A549 treated with CpdA at 1 μM for 4 hours (cell line): Measurements from ENCODE around the gene MRPS15. TPM values are rescaled to one million over a fixed set of nuclear protein-coding genes. Genes with fewer than 3 reads are reported as not detected.

Experiments
- total RNA-seq: library from RNA; stranded (reverse); fragments of 200-300 nt; extraction: Qiagen RNA extraction; gene quantifications from 5 replicates; pipeline ENCODE4 v1.2.3, GENCODE V29; 2022; ENCODE audit warnings: low read depth

The MRPS15 gene
- total RNA-seq, result 72.8 to 87.6 TPM (median 84.6 TPM) in 5 replicates

DNA sequence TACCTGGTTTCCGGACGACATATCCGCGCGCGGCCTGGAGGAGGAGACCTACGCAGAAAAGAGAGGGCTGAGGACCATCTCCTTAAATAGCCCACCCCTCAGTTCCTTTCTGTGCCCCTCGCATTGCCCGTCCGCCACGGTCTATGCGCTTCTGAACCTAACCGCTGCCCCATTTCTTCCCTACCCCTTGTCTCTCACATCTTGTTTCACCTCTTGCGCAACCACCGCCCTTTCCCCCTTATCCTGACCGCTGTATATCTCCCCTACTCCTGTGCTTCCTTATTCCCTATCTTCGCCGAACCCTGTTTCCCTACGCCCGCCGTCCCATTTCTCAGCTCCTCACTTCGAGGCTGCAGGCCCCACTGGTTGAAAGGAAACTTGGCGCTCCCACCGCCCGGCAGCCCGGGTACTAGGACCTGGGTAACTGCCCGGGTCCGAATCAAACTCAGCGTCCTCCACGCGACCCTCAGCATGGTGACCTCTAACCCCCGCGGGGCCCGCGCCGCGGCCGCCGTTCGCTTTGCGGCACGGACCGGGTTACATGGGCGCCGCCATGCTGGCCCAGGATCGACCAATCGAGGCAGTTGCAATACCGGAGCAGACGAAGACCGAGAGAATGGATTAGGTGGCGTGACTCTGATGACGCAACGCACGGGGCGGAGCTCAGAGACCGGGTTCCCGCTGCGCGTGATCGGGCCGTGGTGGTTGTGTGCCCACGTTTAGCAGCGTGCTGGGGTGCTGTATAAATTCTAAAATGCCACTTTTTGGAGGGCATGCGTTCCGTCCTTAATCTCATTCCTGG is at the start of gene MRPS15:
MRPS15 (minus strand) TSS at position 582 of the 802 bp plus-strand sequence; CDS start at position 473, 109 bp downstream.

DNA sequence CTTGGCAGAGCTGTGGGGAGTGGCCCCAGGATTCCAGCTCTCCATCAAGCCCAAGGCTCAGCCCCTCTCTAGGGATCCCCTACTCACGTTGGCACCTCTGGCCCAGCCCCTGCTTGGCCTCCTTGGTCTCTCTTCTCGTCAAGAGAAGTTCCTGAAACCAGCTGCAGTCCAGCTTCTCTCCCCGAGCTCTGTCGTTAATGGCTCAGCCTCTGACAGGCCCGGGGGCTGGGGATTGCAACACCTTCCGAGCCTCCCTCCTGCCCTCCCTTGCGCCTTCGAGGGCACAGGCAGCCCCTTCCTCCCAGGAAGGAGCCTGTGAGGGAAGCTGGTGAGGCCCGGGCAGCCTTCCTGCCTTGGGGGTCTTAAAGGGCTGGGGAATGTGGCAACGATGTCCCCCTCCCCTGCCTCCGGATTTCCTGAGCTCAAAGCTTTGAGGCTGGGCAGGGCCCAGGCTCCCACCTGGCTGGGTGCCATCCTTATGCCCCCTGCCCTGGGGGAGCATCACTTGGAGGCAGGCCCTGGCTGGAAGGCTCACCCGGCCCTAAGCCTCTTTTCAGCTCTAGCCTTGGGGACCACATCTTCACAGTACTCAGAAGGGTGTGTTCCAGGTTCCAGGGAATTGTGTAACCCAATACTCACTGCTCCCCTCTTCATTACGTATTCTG is 18.7 kb upstream of the MRPS15 start, which contains the start of gene CSF3R:
CSF3R (minus strand) TSS at position 190 of the 665 bp plus-strand sequence. CDS start 3,417 bp downstream, outside the sequence.

GRCh38 chr1:36450270-36450918 is 13.8 kb downstream of the MRPS15 start, which contains the start of gene OSCP1:
Gene OSCP1, minus strand, starts transcription at chr1:36450451. Its CDS starts 82 bp downstream, at chr1:36450369.

Other genes with a start within 250 kb of the MRPS15 start
- gene THRAP3, start 239.9 kb downstream of the MRPS15 start, total RNA-seq, result 51.2 to 74.6 TPM (median 57.1 TPM) in 5 replicates
- 1.3 to 3.0 TPM (median 2.1 TPM) in 5 replicates for gene SH3D21, start 158.0 kb downstream of the MRPS15 start, total RNA-seq
- gene EVA1B, start 140.7 kb downstream of the MRPS15 start, total RNA-seq, result 8.1 to 22.3 TPM (median 18.3 TPM) in 5 replicates
- gene STK40, start 78.5 kb downstream of the MRPS15 start, total RNA-seq, result 8.6 to 13.0 TPM (median 10.5 TPM) in 5 replicates
- 32.4 to 51.2 TPM (median 46.8 TPM) in 5 replicates for gene LSM10, start 66.5 kb downstream of the MRPS15 start, total RNA-seq
- 5.0 to 8.1 TPM (median 6.1 TPM) in 5 replicates for gene OSCP1, start 13.9 kb downstream of the MRPS15 start, total RNA-seq
- gene CSF3R, start 18.5 kb upstream of the MRPS15 start, total RNA-seq, result not detected in 5 replicates